ENCODE measurements around the gene ATP6V1D. TPM values are rescaled to one million over a fixed set of nuclear protein-coding genes. Genes with fewer than 3 reads are reported as not detected.

ATP6V1D gene
- total RNA-seq, 1 donor from 2014 or later, result 69.1 TPM

Other genes with a start within 250 kb of the ATP6V1D start
- 0.17 TPM for gene GARIN2, start 170.4 kb downstream of the ATP6V1D start, total RNA-seq
- gene PALS1, start 118.4 kb downstream of the ATP6V1D start, total RNA-seq, result 31.6 TPM
- 75.1 TPM for gene EIF2S1, start 524 bp upstream of the ATP6V1D start, total RNA-seq
- 10.5 TPM for gene PLEK2, start 52.4 kb upstream of the ATP6V1D start, total RNA-seq
- gene TMEM229B, start 128.9 kb upstream of the ATP6V1D start, total RNA-seq, result 33.2 TPM
- 35.6 TPM for gene PLEKHH1, start 173.5 kb upstream of the ATP6V1D start, total RNA-seq
- 41.5 TPM for gene PIGH, start 240.5 kb upstream of the ATP6V1D start, total RNA-seq

Data from mucosa of gallbladder (tissue), 1 donor.